Caco-2 (cell line): ENCODE data around the gene HNRNPC. TPM values are rescaled to one million over a fixed set of nuclear protein-coding genes. Genes with fewer than 3 reads are reported as not detected.
"Not testable (repeated sequence)": the region's sequence is repeated elsewhere in the genome, so short reads cannot be mapped to it uniquely, and the experiment has no call there.

Experiments used
- BruUV-seq: library from RNA; stranded (reverse); fragments of 400-500 nt; replicated peaks from 2 replicates; lab custom pipeline; 2021; lab: Mats Ljungman, UMichigan
- CTCF ChIA-PET: fragments of 300-600 bp; sonication (Branson Sonifier 250); formaldehyde crosslinking; loops from one replicate; lab custom pipeline; 2022; ENCODE audit warnings: antibody characterized with exemption; lab: Charles Lee
- POLR2A ChIA-PET: fragments of 300-600 bp; sonication (Branson Sonifier 250); formaldehyde crosslinking; loops from one replicate; lab custom pipeline; 2022; ENCODE audit warnings: antibody characterized with exemption; lab: Charles Lee
- DNase-seq, 2 experiments: peaks; one replicate each; pipeline versions ENCODE4 v3.0.0 to v3.0.0-alpha.2; 2020 to 2022
- H3K27me3 ChIP-seq: replicated peaks from 2 replicates; pipeline ENCODE4 v1.6.0; 2011; ENCODE audit warnings: low read length; ENCODE audit not compliant: control insufficient read depth, insufficient read depth
- H3K36me3 ChIP-seq: 2 replicates; pipeline ENCODE4 v1.5.1; 2011; ENCODE audit warnings: low read length; ENCODE audit not compliant: control insufficient read depth, insufficient read depth
- H3K4me1 ChIP-seq: fragments of 250-450 bp; sonication (Bioruptor Pico); 2 replicates; pipeline ENCODE4 v1.5.1; 2020; ENCODE audit warnings: mild to moderate bottlenecking
- H3K4me3 ChIP-seq: 2 replicates; pipeline ENCODE4 v1.5.1; 2011; ENCODE audit warnings: low read depth, mild to moderate bottlenecking, control low read depth, low read length
- H3K9me3 ChIP-seq: fragments of 250-450 bp; sonication (Bioruptor Pico); 2 replicates; pipeline ENCODE4 v1.5.1; 2020; ENCODE audit warnings: mild to moderate bottlenecking, moderate library complexity
- H3K27ac Mint-ChIP-seq: one replicate; pipeline ENCODE4 v1.8.0; 2022; ENCODE audit warnings: mixed read lengths; ENCODE audit not compliant: unreplicated experiment
- H3K27me3 Mint-ChIP-seq: one replicate; pipeline ENCODE4 v1.8.0; 2022; ENCODE audit warnings: mixed read lengths; ENCODE audit not compliant: insufficient read depth, unreplicated experiment
- H3K36me3 Mint-ChIP-seq: one replicate; pipeline ENCODE4 v1.8.0; 2022; ENCODE audit warnings: mild to moderate bottlenecking, mixed read lengths; ENCODE audit not compliant: insufficient read depth, unreplicated experiment
- H3K4me1 Mint-ChIP-seq: one replicate; pipeline ENCODE4 v1.8.0; 2022; ENCODE audit warnings: low read depth, mixed read lengths; ENCODE audit not compliant: unreplicated experiment
- H3K4me3 Mint-ChIP-seq: one replicate; pipeline ENCODE4 v1.8.0; 2022; ENCODE audit warnings: mild to moderate bottlenecking, moderate library complexity, mixed read lengths; ENCODE audit not compliant: unreplicated experiment
- H3K9me3 Mint-ChIP-seq: one replicate; pipeline ENCODE4 v1.8.0; 2022; ENCODE audit warnings: mixed read lengths; ENCODE audit not compliant: unreplicated experiment
- CTCF ChIP-seq, 2 experiments: fragments of 200-600 bp in 1 of 2; IDR thresholded peaks; 1 replicate in 1 of 2; 2 replicates in 1 of 2; pipeline versions ENCODE4 v1.5.1 to v1.8.0; 2011 to 2022; ENCODE audit warnings: antibody characterized with exemption in 1 of 2, control low read depth in 1 of 2, inconsistent platforms in 1 of 2, low read depth in 1 of 2, low read length in 1 of 2, mild to moderate bottlenecking in 1 of 2, moderate library complexity in 1 of 2; ENCODE audit not compliant: insufficient read depth in 1 of 2, severe bottlenecking in 1 of 2, unreplicated experiment in 1 of 2
- intact Hi-C: fragments of 100-400 bp; cut with micrococcal nuclease; formaldehyde crosslinking; loops from one replicate; pipeline ENCODE4 v1.10.0; 2022; ENCODE audit not compliant: unreplicated experiment
- total RNA-seq: library from RNA; stranded (reverse); gene quantifications from 2 replicates; pipeline ENCODE4 v1.2.3, GENCODE V29; 2022

The HNRNPC gene
- total RNA-seq, 1 experiment from 2014 or later = 512 TPM

GRCh38 chr14:21215879-21216251 is 53.4 kb downstream of the HNRNPC start:
- Histone ChIP-seq H3K4me3 (no peak overlapping the region), H3K9me3 (no peaks in the 10 kb centered on the region), H3K36me3 (no peaks in the 10 kb centered on the region; the same call in none of the 2 replicates), H3K27me3 (no peaks in the 10 kb centered on the region), H3K4me1 (0 out of 2 replicates have a peak, but pooled peaks cover 4% of the 10 kb centered on the region)
- no peak overlapping the region for H3K27ac Mint-ChIP-seq
- no peak for TF ChIP-seq CTCF (IDR thresholded peaks at IDR 0.05; ENCODE audit: insufficient read depth in 1 of 2, low read depth in 1 of 2, low read length in 1 of 2, severe bottlenecking in 1 of 2, unreplicated experiment in 1 of 2)
- H3K4me3 Mint-ChIP-seq = no peak overlapping the region
- H3K27me3 Mint-ChIP-seq = no peaks in the 10 kb centered on the region
- POLR2A ChIA-PET = no interaction called here
- peaks cover 19% of the 10 kb centered on the region for H3K4me1 Mint-ChIP-seq
- no peak for DNase-seq
- BruUV-seq = no TSS peak
- no peaks in the 10 kb centered on the region for H3K9me3 Mint-ChIP-seq
- CTCF ChIA-PET = no interaction called here
- intact Hi-C loops = no loop called here
- peaks cover 92% of the 10 kb centered on the region for H3K36me3 Mint-ChIP-seq

GRCh38 chr14:21215130-21215878 is 53.9 kb downstream of the HNRNPC start:
- no peaks in the 10 kb centered on the region for H3K9me3 ChIP-seq
- BruUV-seq = no TSS peak
- DNase-seq = no peak
- Mint-ChIP-seq H3K27me3 (no peaks in the 10 kb centered on the region), H3K36me3 (peaks cover 90% of the 10 kb centered on the region), H3K9me3 (no peaks in the 10 kb centered on the region), H3K4me1 (peaks cover 18% of the 10 kb centered on the region), H3K27ac (no peak overlapping the region), H3K4me3 (no peak overlapping the region)
- no peak overlapping the region for H3K4me3 ChIP-seq
- no peak for TF ChIP-seq CTCF (IDR thresholded peaks at IDR 0.05; ENCODE audit: insufficient read depth in 1 of 2, low read depth in 1 of 2, low read length in 1 of 2, severe bottlenecking in 1 of 2, unreplicated experiment in 1 of 2)
- H3K27me3 ChIP-seq = no peaks in the 10 kb centered on the region
- ChIA-PET CTCF (no interaction called here), POLR2A (no interaction called here)
- H3K36me3 ChIP-seq = no peaks in the 10 kb centered on the region; the same call in none of the 2 replicates
- 0 out of 2 replicates have a peak, but pooled peaks cover 4% of the 10 kb centered on the region for H3K4me1 ChIP-seq
- intact Hi-C loops = no loop called here

- Mint-ChIP-seq H3K36me3 (peaks cover 90% of the 10 kb centered on the region), H3K27me3 (no peaks in the 10 kb centered on the region), H3K27ac (no peak overlapping the region), H3K9me3 (no peaks in the 10 kb centered on the region), H3K4me3 (no peak overlapping the region), H3K4me1 (peaks cover 7% of the 10 kb centered on the region)
- ChIA-PET CTCF (no interaction called here), POLR2A (no interaction called here)
- Histone ChIP-seq H3K4me3 (no peak overlapping the region), H3K36me3 (no peaks in the 10 kb centered on the region; the same call in none of the 2 replicates), H3K4me1 (0 out of 2 replicates have a peak, but pooled peaks cover 4% of the 10 kb centered on the region), H3K27me3 (no peaks in the 10 kb centered on the region), H3K9me3 (no peaks in the 10 kb centered on the region)
- no peak for DNase-seq
- TF ChIP-seq CTCF (IDR thresholded peaks at IDR 0.05; ENCODE audit: insufficient read depth in 1 of 2, low read depth in 1 of 2, low read length in 1 of 2, severe bottlenecking in 1 of 2, unreplicated experiment in 1 of 2) = no peak
- BruUV-seq = no TSS peak
- intact Hi-C loops = no loop called here
Measured at GRCh38 chr14:21213652-21214051, 55.6 kb downstream of the HNRNPC start.

- H3K27ac Mint-ChIP-seq, H3K9me3 Mint-ChIP-seq, H3K4me1 Mint-ChIP-seq, CTCF ChIA-PET, H3K9me3 ChIP-seq, H3K27me3 Mint-ChIP-seq, H3K36me3 ChIP-seq, BruUV-seq, POLR2A ChIA-PET, H3K4me3 ChIP-seq, H3K27me3 ChIP-seq, DNase-seq, H3K4me3 Mint-ChIP-seq, intact Hi-C loops, H3K4me1 ChIP-seq: not testable (repeated sequence)
- H3K36me3 Mint-ChIP-seq = peaks cover 90% of the 10 kb centered on the region
Measured at GRCh38 chr14:21212824-21213223, 56.4 kb downstream of the HNRNPC start.
